Renal cortex interstitium (tissue), 11 donors: Measurements from ENCODE around the gene DSCAML1. TPM values are rescaled to one million over a fixed set of nuclear protein-coding genes. Genes with fewer than 3 reads are reported as not detected.

Source experiments
- DNase-seq, 11 donors: peaks; one replicate each; pipeline ENCODE4 v3.0.0-alpha.2; 2013; ENCODE audit warnings: low read depth in 9 of 11, low spot score in 4 of 11; ENCODE audit errors: extremely low read depth in 1 of 11
- polyA plus RNA-seq, 3 donors: library from polyadenylated mRNA; unstranded; fragments of 120-200 nt; gene quantifications; one replicate each; pipeline ENCODE4 v1.2.1, GENCODE V29; 2013; ENCODE audit not compliant: insufficient read length in 3 of 3

Gene DSCAML1
- polyA plus RNA-seq, 3 donors, result 2.7 to 4.4 (median 3.0) TPM

- DNase-seq, result no peak
Measured at GRCh38 chr11:117614728-117615127, 182.3 kb downstream of the DSCAML1 start.

DNA sequence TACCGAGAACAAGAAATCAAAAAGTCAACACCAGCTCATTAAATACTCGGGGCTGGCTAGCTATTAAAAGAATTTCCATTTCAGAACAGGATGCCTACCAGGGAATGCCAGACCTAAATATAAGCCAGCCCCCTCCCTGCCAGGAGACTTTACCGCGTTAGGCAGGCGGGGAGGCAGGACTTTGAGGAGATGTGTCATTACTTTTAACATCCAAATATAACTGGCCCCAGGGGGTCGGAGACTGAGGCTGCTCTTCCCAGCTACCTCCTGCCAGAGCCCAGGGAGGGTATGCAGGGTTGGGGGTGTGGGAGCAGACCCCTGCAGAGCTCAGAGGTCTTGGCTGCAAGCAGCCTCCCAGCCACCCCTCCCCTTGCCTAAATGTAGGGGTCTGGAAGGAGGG, 183.5 kb downstream of the DSCAML1 start:
- no peak for DNase-seq

DNA sequence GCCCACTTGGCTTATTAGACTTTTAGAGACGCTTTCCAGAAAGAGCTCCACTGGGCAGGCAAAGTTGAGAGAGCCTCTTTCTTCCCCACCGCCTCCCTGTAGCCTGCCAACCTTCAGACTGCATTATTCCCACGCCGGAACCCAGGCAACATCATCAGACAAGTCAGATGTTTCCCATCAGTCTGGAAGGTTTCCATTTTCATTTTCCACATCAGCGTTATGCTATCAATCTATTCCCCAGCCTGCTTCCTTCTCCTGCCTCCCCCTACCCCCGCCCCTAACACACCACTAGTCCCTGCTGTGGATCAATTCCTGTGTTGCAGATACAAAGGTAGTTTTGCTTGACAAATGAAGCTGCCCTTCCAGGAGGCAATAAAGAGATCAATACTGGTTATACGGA, 184.8 kb downstream of the DSCAML1 start:
- no peak for DNase-seq

- no peak for DNase-seq
Measured at GRCh38 chr11:117610901-117611300, 186.1 kb downstream of the DSCAML1 start.

DNA sequence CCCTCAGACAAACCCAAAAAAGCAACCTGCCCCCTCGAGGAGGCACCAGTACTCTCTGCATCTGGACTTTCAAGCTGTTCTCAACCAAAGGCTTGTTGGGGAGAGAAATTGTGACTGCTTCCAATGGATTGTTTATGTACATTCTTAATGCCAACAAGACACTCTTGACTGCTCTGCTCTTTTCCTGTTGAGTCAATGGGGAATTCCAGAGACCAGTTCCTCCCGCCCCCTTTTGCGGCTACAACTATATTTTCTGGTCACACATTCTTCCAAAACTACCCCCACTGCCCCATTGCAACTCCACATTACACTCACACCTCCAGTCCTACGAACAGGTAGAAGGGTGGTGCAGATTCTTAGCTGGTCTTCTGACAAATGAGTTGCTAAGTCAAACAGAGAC, 187.0 kb downstream of the DSCAML1 start:
- DNase-seq, result no peak

DNA sequence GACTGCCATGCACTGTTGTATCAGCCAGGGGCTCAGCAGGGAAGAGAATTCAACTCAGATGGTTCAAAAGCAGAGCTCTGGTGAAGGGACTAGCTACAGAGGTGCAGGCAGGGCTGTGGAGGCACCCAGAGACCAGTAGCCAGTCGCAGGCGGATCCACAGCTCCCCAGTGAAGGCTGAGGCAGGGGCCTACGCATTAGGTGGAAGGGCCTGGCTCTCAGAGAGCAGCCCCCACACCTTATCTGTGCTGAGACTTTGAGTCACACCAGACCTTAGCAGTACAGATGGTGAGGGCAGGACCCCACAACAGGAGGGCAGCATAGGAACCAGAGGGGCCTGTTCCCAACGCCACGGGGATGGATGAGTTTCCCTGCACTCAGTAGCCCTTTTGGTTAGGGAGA, 189.6 kb downstream of the DSCAML1 start:
- no peak for DNase-seq

DNA sequence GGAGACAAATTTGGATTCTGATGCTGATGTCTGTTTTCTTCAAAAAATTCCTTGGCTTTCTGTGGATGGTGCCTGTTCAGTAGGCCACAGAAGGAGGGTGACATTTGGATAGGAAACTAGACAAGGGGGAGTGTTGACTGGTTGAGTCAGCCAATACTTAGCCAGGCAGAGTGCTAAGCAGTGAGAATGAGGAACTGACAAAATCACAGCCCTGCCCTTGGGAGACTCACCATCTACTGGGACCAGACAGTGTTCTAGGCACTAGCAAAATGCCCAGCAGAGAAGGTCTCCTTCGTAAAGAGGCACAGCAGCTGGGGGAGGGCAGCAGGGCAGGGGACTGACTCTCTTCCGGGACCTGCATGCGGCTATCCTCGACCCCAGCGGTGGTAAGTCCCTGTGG, 190.2 kb downstream of the DSCAML1 start:
- no peak for DNase-seq

- no peak for DNase-seq
Measured at GRCh38 chr11:117606211-117606610, 190.8 kb downstream of the DSCAML1 start.

GRCh38 chr11:117605331-117605730, 191.7 kb downstream of the DSCAML1 start:
- no peak for DNase-seq

- no peak for DNase-seq
Measured at GRCh38 chr11:117604336-117604995, 192.6 kb downstream of the DSCAML1 start.

- DNase-seq, result no peak
Measured at GRCh38 chr11:117603932-117604331, 193.1 kb downstream of the DSCAML1 start.

DNA sequence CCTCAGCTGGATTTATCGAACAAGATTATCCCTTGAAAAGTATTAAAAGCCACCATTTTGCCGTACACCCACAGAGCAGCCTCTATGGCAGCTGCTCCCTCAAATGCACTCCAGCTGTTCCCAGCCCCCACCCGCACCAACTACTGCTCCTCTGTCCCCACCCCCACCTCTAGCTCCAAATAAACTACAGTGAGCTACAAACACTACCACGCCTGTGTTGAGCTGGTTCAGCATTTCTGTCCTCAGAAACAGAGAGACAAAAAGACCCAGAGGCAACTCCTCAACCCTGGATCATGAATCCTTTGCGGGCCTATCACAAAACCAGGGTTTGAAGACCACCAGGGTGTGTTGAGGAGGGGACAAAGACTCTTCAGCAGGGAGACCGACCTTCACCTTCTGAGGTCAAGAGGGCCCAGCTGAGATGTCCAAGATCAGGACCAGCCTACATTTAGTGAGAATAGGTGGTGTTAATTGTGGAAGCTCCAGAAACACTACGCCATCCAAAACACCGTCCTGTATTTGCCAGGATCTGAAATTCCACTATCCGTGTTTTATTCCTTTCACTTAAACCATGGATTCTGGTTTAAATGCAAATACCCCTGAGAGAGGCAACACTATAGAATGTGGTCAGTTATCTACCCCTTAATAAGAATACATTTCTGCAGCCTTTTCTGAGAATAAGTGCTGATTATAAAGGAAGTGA, 195.9 kb downstream of the DSCAML1 start:
- DNase-seq, result no peak

DNA sequence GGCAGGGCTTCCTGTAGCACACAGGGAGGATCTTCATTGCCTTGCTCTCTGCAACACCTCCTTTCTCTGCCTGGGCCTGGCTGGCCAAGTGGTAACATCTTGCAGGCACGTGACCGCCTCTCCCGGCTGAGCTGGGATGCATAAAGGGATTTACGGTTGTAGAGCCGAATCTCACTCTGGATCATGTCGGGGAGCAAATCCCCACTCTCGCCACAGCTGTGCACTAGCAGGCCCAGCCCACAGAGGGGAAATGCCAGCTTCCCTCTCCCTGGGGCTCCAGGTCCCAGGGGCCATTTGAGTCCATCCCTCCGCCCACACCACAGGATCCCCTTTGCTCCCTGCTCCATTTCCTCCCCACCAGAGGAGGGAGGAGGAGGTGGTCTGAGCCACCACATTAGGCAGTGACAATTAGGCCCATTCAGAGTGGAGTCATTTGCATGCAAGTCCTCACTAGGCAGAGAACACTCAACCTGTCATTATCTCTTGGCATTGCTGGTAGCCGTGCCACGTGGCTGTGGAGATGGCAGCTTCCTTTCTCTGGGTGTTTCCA, 196.7 kb downstream of the DSCAML1 start:
- DNase-seq, result no peak

DNA sequence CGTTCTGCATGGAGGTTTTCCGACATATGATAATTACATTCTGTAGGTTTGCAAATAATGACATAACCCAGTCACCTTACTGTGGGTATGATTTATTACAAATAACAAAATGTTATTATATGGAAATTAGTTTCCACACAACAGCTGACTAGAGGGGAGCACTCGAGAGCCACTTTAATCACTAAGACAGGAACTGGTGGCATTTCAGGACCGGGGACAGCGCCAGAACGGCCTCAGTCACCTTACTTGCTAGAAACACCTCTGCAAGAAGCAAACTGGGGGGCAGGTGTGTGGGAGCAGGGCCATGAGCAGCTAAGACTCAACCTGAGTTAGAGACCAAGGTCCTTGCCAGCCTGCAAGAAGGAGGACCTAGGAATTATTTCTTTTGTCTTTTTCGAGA, 199.9 kb downstream of the DSCAML1 start:
- peak; percentile 39 to 77 (median 61) for DNase-seq

- DNase-seq, result no peak
Measured at GRCh38 chr11:117595440-117595839, 201.6 kb downstream of the DSCAML1 start.

GRCh38 chr11:117594721-117595120, 202.3 kb downstream of the DSCAML1 start:
- no peak for DNase-seq

- DNase-seq, result no peak
Measured at GRCh38 chr11:117593065-117593464, 204.0 kb downstream of the DSCAML1 start.

GRCh38 chr11:117591316-117592039, 205.5 kb downstream of the DSCAML1 start:
- DNase-seq, result no peak

DNA sequence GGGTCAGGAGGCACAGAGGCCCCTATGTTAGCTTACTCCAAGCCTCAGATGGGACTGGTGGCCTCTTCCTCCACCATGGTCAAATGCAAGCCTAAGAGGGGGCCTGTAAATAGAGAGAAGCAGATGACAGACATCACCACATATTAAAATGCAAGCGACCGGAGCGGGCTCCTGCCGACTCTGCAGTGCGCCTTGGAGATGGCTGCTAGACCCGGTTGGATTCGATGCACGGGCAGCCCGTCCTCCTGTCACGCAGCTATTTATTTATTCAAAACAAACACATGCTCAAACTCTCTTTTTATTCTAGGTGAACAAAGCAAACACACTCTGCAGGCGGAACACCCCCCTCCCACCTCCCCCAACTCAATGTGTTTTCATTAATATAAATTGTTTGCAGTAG, 208.0 kb downstream of the DSCAML1 start:
- no peak for DNase-seq
